DMS153 (cell line): Measurements from ENCODE around the gene RCOR3.
A peak's percentile ranks its signal among the peaks of the same experiment; 100 is the strongest.

Experiments
- DNase-seq: peaks from one replicate; lab custom pipeline; 2025; lab: John Stamatoyannopoulos, UW

The RCOR3 gene

DNA sequence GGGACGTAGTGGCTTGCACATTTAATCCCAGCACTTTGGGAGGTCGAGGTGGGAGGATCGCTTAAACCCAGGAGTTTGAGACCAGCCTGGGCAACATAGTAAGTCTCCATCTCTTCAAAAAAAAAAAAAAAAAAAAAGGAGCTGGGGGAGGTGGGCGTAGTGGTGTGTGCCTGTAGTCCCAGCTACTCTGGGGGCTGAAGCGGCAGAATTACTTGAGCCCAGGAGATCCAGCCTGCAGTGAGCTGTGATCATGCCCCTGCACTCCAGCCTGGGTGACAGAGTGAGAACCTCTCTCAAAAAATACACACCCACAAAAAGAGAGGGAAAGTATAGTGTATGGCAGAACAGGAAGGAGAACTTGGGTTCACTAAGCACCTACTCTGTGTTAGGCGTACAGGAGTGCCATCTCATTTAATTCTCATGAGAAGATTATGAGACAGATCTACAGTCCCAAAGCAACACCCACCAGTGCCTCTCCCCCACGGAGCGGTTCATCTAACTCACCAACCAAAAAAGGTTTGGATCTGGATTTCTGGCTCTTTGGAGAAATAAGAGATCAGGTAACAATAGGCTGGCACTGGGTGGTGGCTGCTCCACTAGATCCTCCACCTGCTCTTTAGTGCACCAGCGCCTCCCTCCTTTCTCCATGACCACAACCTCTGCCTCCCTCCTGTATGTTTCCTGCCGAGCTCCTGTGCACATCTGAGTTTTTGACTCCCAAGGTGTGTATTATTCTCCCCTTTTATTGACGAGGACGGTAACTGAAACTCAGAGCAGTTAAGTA, 66.0 kb downstream of the RCOR3 start:
- peak; percentile 8 for DNase-seq

- DNase-seq, result no peak
Observed at GRCh38 chr1:211326140-211326527, 67.0 kb downstream of the RCOR3 start.

- no peak for DNase-seq
Observed at GRCh38 chr1:211326528-211327345, 67.6 kb downstream of the RCOR3 start, which contains the start of gene TRAF5. TRAF5 (plus strand) TSS chr1:211326833; CDS start chr1:211353240, 26,407 bp downstream.

GRCh38 chr1:211327346-211327921, 68.3 kb downstream of the RCOR3 start:
- no peak for DNase-seq

DNA sequence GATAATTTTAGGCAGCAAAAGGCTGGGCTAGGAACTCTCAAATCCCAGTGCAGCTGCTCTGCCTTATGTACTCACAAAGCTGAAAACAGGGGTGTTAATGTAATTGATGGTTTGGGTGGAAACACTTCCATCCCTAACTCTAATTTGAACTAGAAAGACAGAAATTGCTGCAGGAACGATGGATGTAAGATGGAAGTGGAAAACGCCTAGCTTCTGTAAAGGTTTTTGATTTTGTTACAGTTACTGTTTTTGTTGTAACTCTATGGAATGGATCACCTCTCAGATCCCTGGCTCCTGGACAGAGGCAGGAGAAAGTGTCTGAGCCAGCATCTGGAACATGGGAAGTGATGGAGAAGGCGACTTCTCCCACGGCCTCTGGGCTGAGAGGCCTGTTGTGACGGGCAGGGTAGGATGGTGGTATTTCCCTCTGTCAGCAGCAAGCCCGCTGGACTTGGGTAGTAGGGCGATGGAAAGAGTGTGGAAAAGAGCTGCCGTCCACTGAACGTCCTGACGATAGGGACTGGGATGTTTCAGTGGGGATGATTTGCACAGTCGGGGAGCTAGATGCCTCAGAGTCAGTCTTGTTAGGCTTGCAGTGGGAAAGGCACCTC, 69.0 kb downstream of the RCOR3 start:
- DNase-seq, result no peak

DNA sequence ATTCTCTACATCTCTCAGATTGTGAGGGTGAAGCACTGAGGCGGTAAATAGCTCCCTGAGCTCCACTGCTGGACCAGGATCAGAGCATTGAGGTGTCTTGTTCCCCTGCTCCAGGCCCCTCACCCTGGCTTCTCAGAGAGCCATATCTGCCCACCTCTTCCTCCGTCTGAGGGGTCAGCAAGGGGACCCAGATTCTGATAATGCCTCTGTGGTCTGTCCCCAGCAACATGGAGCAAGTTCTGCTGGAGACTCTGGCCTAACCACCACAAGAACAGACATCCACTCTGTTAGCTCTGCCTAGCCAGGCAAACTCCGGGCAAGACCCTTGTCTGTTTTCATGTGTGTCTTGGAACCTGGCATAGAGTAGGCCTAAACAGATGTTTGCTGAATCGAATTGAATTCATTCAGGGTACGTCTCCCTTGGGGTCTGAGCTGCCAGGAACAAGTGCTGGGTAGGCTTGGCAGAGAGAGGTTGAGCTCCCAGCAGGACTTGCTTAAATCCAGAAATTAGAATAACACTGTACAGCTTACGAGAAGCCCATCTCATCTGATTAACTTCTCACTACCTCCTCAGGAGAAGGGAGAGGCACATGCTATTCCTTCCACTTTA, 69.8 kb downstream of the RCOR3 start:
- DNase-seq, result no peak

- DNase-seq, result no peak
Observed at GRCh38 chr1:211329764-211330201, 70.6 kb downstream of the RCOR3 start.

GRCh38 chr1:211330282-211330936, 71.2 kb downstream of the RCOR3 start:
- DNase-seq, result no peak

GRCh38 chr1:211331011-211331709, 72.0 kb downstream of the RCOR3 start:
- no peak for DNase-seq

GRCh38 chr1:211332036-211332616, 73.0 kb downstream of the RCOR3 start:
- no peak for DNase-seq

GRCh38 chr1:211332830-211333229, 73.7 kb downstream of the RCOR3 start:
- DNase-seq, result no peak

DNA sequence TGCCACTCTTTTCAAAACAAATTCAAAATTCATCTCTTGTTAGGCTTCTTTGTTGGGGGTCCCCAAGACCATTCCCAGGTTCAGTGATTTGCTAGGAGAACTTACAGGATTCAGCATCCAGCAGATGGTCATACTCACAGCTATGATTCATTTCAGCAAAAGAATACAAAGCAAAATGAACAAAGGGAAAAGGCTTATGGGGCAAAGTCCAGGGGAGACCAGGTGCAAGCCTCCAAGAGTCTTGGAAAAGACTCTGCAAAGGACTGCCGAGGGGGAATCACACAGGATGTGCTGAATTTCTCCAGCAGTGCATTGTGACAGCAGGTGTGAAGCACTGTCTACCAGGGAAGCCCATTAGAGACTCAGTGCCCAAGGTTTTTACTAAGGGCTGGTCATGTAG, 74.7 kb downstream of the RCOR3 start:
- DNase-seq, result no peak

DNA sequence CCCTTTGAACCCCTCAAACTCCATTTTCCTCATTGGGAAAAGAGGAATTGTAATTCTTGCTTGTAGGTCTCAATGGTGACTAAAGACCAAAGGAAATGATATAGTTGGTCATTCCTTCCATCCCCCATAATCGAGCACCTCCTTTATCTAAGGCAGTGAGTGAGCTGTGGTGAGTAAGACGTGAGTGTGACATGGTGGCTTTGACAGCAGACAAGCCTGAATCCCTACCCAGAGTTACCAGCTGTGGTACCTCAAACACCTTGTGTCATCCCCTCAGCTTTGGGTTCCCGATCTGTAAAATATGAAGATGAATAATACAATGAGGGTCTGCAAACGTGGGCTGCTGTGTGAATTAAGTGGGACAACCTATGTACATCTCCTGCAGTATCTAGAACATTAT, 75.8 kb downstream of the RCOR3 start:
- DNase-seq, result no peak

- peak; percentile 40 for DNase-seq
Observed at GRCh38 chr1:211335522-211336157, 76.5 kb downstream of the RCOR3 start.

GRCh38 chr1:211336161-211336560, 77.0 kb downstream of the RCOR3 start:
- no peak for DNase-seq

DNA sequence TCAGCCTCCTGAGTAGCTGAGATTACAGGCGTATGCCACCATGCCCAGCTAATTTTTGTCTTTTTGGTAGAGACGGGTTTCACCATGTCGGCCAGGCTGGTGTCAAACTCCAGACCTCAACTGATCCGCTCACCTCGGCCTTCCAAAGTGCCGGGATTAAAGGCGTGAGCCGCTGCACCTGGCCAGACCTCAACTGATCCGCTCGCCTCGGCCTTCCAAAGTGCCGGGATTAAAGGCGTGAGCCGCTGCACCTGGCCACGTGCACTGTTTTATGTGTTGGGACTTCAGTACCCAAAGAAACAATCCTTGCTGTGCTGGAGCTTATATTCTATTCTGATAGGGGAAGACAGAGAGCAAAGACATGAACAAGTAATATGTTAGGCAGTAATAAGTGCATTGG, 77.6 kb downstream of the RCOR3 start:
- DNase-seq, result no peak

DNA sequence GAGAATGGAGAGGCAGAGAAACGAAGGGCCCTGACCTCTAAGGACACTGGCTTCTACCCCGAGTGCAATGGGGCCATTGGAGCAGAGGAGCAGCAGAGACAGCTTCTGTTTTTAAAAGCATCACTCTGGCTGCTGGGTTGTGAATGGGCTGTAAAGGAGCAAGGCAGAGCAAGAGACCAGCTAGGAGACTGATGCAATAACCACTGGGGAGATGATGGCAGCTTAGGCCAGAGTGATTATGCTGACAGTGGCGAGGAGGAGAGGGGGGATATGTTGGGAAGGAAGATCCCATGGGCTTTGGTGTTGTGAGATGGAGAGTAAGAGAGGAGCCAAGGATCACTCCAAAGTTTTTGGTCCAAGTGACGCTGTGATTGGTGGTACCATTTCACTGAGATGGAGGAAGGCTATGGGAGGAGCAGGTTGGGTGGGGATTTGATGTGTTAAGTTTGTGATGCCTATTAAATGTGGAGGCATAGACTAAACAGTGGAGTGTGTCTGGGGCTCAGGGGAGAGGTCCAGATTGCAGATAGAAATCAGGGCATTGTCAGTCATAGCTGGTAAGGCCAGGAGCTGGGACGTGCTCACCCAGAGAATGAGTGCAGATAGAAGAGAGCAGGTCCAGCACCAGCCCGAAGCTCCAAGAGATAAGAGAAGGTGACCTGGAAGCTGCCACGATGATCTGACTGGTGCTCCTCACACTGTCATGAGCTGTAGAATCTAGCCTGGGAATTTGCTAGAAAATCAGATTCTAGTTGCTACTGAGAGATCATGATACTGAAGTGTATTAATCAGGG, 78.5 kb downstream of the RCOR3 start:
- no peak for DNase-seq

DNA sequence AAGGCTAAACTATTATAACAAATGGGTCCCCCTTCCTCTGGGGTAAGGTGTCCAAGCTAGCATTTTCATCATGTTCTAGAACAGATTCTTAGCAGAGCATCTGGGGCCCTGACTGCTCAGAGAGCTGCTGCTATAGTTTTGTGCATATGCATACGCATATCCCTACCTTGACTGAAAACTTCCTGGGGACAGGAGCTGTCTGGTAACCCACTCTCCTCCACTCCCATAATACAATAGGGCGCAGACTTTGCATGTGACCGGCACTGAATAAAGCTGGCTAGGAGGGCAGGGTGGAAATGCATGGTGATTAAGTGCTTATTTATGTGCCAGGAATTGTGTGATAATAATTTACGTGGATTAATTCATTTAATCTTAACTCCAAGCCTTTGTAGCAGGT, 79.1 kb downstream of the RCOR3 start:
- DNase-seq, result no peak

- no peak for DNase-seq
Observed at GRCh38 chr1:211339631-211340041, 80.5 kb downstream of the RCOR3 start.
